K562 (cell line): ENCODE measurements around the gene ACHE. TPM values are rescaled to one million over a fixed set of nuclear protein-coding genes. Genes with fewer than 3 reads are reported as not detected.

Source experiments
- CCNT2 ChIP-seq: IDR thresholded peaks from 2 replicates; pipeline ENCODE4 v1.6.1; 2011; ENCODE audit warnings: borderline replicate concordance, low read depth, mild to moderate bottlenecking, moderate library complexity, mixed read lengths, low read length; ENCODE audit not compliant: insufficient read length; ENCODE audit errors: extremely low read depth
- MIER1 ChIP-seq: fragments of 450-650 bp; IDR thresholded peaks from 2 replicates; pipeline ENCODE4 v1.6.1; 2016; ENCODE audit warnings: antibody characterized with exemption, mild to moderate bottlenecking, low read depth
- TSHZ1 ChIP-seq: fragments of 250-450 bp; sonication (Bioruptor Pico); IDR thresholded peaks from 2 replicates; pipeline ENCODE4 v1.4.0; 2020; ENCODE audit warnings: mild to moderate bottlenecking, moderate library complexity
- ZNF263 ChIP-seq: sonication (generic); formaldehyde crosslinking; IDR thresholded peaks from 2 replicates; pipeline ENCODE4 v1.8.0; 2022; ENCODE audit warnings: mild to moderate bottlenecking, missing genetic modification reagents, borderline replicate concordance
- polyA plus RNA-seq, 8 experiments: library from polyadenylated mRNA; depleted of rRNA in 4 of 8; stranded (reverse) in 5 of 8; unstranded in 3 of 8; fragments of >200 nt; fragmentation: Nextera tagmentation in 2 of 8; fragmentation: Illumina TruSeq in 1 of 8; extraction: Ambion mirVana in 2 of 8; extraction: Trizol in 1 of 8; gene quantifications; 2 replicates each; pipeline versions ENCODE4 v1.2.1 to v1.2.3, GENCODE V29; 2011 to 2014; ENCODE audit warnings: inconsistent platforms in 1 of 8, missing spikeins in 1 of 8
- total RNA-seq, 7 experiments: library from RNA; depleted of rRNA in 6 of 7; stranded (reverse); fragments of >200 nt in 6 of 7; fragmentation: Illumina TruSeq in 2 of 7; extraction: Trizol in 2 of 7; gene quantifications; 2 replicates each; pipeline versions ENCODE4 v1.2.1 to v1.2.3, GENCODE V29; 2011 to 2021; ENCODE audit warnings: low replicate concordance in 1 of 7
- TF ChIP-seq, protein P1 (sequence below): fragments of 200-800 bp; sonication (Bioruptor generic); IDR thresholded peaks from 2 replicates; pipeline ENCODE4 v1.6.1; 2016; ENCODE audit warnings: missing genetic modification characterization, missing compliant biosample characterization

ACHE gene
- total and polyA plus RNA-seq, 9 of the 15 experiments (the other 6 are each of a cell fraction or from before 2014, with no cell fraction given) = 0.04 to 8.8 (median 1.9) TPM

- TF ChIP-seq TSHZ1 = no peak
- TF ChIP-seq, protein P1, sequence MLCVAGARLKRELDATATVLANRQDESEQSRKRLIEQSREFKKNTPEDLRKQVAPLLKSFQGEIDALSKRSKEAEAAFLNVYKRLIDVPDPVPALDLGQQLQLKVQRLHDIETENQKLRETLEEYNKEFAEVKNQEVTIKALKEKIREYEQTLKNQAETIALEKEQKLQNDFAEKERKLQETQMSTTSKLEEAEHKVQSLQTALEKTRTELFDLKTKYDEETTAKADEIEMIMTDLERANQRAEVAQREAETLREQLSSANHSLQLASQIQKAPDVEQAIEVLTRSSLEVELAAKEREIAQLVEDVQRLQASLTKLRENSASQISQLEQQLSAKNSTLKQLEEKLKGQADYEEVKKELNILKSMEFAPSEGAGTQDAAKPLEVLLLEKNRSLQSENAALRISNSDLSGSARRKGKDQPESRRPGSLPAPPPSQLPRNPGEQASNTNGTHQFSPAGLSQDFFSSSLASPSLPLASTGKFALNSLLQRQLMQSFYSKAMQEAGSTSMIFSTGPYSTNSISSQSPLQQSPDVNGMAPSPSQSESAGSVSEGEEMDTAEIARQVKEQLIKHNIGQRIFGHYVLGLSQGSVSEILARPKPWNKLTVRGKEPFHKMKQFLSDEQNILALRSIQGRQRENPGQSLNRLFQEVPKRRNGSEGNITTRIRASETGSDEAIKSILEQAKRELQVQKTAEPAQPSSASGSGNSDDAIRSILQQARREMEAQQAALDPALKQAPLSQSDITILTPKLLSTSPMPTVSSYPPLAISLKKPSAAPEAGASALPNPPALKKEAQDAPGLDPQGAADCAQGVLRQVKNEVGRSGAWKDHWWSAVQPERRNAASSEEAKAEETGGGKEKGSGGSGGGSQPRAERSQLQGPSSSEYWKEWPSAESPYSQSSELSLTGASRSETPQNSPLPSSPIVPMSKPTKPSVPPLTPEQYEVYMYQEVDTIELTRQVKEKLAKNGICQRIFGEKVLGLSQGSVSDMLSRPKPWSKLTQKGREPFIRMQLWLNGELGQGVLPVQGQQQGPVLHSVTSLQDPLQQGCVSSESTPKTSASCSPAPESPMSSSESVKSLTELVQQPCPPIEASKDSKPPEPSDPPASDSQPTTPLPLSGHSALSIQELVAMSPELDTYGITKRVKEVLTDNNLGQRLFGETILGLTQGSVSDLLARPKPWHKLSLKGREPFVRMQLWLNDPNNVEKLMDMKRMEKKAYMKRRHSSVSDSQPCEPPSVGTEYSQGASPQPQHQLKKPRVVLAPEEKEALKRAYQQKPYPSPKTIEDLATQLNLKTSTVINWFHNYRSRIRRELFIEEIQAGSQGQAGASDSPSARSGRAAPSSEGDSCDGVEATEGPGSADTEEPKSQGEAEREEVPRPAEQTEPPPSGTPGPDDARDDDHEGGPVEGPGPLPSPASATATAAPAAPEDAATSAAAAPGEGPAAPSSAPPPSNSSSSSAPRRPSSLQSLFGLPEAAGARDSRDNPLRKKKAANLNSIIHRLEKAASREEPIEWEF (CRISPR knock-in tag) = no peak
- TF ChIP-seq MIER1 = no peak
- peak; percentile 20 for TF ChIP-seq CCNT2
- peak; percentile 92 for TF ChIP-seq ZNF263 (CRISPR knock-in tag)
Measured at GRCh38 chr7:100852048-100852872, 43.4 kb downstream of the ACHE start, which contains the start of gene SLC12A9 (continued).
